Lower leg skin (tissue), 4 donors: ENCODE results near the gene LCN2. TPM values are rescaled to one million over a fixed set of nuclear protein-coding genes. Genes with fewer than 3 reads are reported as not detected.
"Not testable (repeated sequence)": the region's sequence is repeated elsewhere in the genome, so short reads cannot be mapped to it uniquely, and the experiment has no call there.

ENCODE experiments used
- DNase-seq, 2 donors: peaks; one replicate each; pipeline ENCODE4 v3.0.0-alpha.2; 2019; ENCODE audit warnings: low spot score in 2 of 2
- H3K4me3 ChIP-seq: fragments of 200-600 bp; sonication (generic); 2 replicates; pipeline ENCODE4 v1.5.1; 2017; ENCODE audit warnings: mild to moderate bottlenecking, low read depth; ENCODE audit not compliant: poor library complexity, severe bottlenecking
- POLR2A ChIP-seq, 2 donors: fragments of 450-650 bp; IDR thresholded peaks; one replicate each; pipeline ENCODE4 v1.6.1; 2016 to 2017; ENCODE audit warnings: antibody characterized with exemption in 2 of 2, mild to moderate bottlenecking in 1 of 2, moderate library complexity in 1 of 2
- WGBS, 2 donors: methylation state at CpG; one replicate each; pipeline ENCODE4 v1.1.5; 2018; 5-methylcytosine and 5-hydroxymethylcytosine counted together
- intact Hi-C: fragments of 100-400 bp; cut with DNase I; formaldehyde crosslinking; loops from one replicate; pipeline ENCODE4 v1.15.0; 2023; ENCODE audit warnings: low total_unique reads
- total RNA-seq, 4 donors: library from RNA; depleted of rRNA; stranded (reverse); fragments of >200 nt; gene quantifications; one replicate each; pipeline ENCODE4 v1.1.0, GENCODE V29; 2016
- TF ChIP-seq, protein P1 (sequence below), 3 donors: fragments of 450-650 bp; IDR thresholded peaks; one replicate each; pipeline ENCODE4 v1.5.1; 2016; ENCODE audit warnings: antibody characterized with exemption in 3 of 3, mild to moderate bottlenecking in 3 of 3, moderate library complexity in 2 of 3

LCN2 gene
- total RNA-seq, 4 donors from 2014 or later: 3.7 to 33.8 (median 19.1) TPM

DNA sequence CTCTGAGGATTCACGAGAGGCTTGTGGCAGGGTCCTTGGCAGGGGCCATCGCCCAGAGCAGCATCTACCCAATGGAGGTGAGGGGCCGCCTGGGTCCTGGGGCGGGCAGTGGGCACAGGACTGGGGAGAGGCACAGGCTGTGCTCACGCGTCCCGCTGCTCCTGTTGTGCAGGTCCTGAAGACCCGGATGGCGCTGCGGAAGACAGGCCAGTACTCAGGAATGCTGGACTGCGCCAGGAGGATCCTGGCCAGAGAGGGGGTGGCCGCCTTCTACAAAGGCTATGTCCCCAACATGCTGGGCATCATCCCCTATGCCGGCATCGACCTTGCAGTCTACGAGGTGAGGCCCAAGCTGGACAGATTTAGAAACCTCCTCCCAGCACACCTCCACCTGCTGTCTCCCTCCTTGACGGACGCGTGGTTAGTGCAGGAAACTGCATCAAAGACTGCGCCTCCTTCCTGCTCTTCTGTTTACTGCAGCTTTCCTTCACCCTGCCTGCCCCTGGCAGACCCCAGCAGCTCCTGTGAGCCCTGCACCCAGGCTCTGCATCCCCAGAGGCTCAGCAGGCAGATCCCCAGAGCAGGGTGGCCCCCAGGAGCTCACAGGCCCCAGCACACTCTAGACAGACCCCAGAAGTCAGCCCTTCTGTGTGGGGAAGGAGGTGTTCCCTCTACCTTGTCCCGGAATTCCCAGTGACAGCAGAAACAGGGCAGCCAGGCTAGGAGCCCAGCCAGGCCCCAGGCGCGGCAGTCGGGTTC, 42.9 kb upstream of the LCN2 start:
- DNase-seq: no peak
- TF ChIP-seq, protein P1, sequence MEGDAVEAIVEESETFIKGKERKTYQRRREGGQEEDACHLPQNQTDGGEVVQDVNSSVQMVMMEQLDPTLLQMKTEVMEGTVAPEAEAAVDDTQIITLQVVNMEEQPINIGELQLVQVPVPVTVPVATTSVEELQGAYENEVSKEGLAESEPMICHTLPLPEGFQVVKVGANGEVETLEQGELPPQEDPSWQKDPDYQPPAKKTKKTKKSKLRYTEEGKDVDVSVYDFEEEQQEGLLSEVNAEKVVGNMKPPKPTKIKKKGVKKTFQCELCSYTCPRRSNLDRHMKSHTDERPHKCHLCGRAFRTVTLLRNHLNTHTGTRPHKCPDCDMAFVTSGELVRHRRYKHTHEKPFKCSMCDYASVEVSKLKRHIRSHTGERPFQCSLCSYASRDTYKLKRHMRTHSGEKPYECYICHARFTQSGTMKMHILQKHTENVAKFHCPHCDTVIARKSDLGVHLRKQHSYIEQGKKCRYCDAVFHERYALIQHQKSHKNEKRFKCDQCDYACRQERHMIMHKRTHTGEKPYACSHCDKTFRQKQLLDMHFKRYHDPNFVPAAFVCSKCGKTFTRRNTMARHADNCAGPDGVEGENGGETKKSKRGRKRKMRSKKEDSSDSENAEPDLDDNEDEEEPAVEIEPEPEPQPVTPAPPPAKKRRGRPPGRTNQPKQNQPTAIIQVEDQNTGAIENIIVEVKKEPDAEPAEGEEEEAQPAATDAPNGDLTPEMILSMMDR (IDR thresholded peaks at IDR 0.05): no peak
- TF ChIP-seq POLR2A (IDR thresholded peaks at IDR 0.05): no peak
- no peak overlapping the region for H3K4me3 ChIP-seq
- WGBS, 2 donors: 93% methylated on average over 23 of the region's 23 CpGs
- intact Hi-C loops: no loop called here

DNA sequence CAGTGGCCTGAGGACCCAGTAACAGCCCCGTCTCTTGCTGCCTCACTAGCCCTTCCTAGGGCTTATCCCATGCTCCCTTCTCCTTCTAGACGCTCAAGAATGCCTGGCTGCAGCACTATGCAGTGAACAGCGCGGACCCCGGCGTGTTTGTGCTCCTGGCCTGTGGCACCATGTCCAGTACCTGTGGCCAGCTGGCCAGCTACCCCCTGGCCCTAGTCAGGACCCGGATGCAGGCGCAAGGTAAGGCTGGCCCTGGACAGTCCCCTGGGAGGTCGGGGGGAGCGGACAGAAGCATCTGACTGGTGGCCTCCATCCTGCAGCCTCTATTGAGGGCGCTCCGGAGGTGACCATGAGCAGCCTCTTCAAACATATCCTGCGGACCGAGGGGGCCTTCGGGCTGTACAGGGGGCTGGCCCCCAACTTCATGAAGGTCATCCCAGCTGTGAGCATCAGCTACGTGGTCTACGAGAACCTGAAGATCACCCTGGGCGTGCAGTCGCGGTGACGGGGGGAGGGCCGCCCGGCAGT, 42.2 kb upstream of the LCN2 start:
- intact Hi-C loops: no loop called here
- no peak for DNase-seq
- H3K4me3 ChIP-seq: no peak overlapping the region
- 95% methylated on average over 18 to 23 of the region's 23 CpGs for WGBS, 2 donors
- TF ChIP-seq, protein P1 (IDR thresholded peaks at IDR 0.05): no peak
- TF ChIP-seq POLR2A (IDR thresholded peaks at IDR 0.05): no peak

DNA sequence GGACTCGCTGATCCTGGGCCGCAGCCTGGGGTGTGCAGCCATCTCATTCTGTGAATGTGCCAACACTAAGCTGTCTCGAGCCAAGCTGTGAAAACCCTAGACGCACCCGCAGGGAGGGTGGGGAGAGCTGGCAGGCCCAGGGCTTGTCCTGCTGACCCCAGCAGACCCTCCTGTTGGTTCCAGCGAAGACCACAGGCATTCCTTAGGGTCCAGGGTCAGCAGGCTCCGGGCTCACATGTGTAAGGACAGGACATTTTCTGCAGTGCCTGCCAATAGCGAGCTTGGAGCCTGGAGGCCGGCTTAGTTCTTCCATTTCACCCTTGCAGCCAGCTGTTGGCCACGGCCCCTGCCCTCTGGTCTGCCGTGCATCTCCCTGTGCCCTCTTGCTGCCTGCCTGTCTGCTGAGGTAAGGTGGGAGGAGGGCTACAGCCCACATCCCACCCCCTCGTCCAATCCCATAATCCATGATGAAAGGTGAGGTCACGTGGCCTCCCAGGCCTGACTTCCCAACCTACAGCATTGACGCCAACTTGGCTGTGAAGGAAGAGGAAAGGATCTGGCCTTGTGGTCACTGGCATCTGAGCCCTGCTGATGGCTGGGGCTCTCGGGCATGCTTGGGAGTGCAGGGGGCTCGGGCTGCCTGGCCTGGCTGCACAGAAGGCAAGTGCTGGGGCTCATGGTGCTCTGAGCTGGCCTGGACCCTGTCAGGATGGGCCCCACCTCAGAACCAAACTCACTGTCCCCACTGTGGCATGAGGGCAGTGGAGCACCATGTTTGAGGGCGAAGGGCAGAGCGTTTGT, 41.6 kb upstream of the LCN2 start:
- WGBS, 2 donors: 86% methylated on average over 18 of the region's 18 CpGs
- intact Hi-C loops: no loop called here
- no peak for DNase-seq
- TF ChIP-seq POLR2A (IDR thresholded peaks at IDR 0.05): no peak
- TF ChIP-seq, protein P1 (IDR thresholded peaks at IDR 0.05): no peak
- H3K4me3 ChIP-seq: no peak overlapping the region

DNA sequence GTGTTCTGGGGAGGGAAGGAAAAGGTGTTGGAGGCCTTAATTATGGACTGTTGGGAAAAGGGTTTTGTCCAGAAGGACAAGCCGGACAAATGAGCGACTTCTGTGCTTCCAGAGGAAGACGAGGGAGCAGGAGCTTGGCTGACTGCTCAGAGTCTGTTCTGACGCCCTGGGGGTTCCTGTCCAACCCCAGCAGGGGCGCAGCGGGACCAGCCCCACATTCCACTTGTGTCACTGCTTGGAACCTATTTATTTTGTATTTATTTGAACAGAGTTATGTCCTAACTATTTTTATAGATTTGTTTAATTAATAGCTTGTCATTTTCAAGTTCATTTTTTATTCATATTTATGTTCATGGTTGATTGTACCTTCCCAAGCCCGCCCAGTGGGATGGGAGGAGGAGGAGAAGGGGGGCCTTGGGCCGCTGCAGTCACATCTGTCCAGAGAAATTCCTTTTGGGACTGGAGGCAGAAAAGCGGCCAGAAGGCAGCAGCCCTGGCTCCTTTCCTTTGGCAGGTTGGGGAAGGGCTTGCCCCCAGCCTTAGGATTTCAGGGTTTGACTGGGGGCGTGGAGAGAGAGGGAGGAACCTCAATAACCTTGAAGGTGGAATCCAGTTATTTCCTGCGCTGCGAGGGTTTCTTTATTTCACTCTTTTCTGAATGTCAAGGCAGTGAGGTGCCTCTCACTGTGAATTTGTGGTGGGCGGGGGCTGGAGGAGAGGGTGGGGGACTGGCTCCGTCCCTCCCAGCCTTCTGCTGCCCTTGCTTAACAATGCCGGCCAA, 40.8 kb upstream of the LCN2 start:
- DNase-seq: no peak
- no peak overlapping the region for H3K4me3 ChIP-seq
- 83 to 89% methylated on average over 15 of the region's 15 CpGs for WGBS, 2 donors
- no peak for TF ChIP-seq POLR2A (IDR thresholded peaks at IDR 0.05)
- TF ChIP-seq, protein P1 (IDR thresholded peaks at IDR 0.05): no peak
- intact Hi-C loops: no loop called here

DNA sequence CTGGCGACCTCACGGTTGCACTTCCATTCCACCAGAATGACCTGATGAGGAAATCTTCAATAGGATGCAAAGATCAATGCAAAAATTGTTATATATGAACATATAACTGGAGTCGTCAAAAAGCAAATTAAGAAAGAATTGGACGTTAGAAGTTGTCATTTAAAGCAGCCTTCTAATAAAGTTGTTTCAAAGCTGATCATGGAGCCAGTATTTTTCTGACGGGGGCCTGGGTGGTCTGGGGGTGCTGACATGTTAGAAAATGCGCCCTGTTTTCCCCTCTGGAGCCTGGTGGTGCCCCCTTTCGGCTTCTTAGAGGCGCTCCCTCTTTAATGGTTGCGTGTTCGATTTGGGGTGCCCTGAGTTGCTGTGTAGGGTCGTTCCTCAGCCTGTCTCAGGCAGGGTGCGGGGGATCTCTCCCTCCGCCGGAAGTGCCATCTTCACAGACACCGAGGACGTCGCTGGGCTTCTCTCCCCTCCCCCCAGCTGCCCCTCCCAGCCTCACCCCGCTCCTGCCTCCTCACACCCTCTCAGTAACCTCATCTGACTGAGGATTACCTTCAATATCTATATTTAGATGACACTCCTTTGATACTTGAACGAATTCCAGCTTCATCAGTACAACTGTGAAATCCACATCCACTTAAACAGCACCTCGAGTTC, 40.1 kb upstream of the LCN2 start:
- intact Hi-C loops: no loop called here

DNA sequence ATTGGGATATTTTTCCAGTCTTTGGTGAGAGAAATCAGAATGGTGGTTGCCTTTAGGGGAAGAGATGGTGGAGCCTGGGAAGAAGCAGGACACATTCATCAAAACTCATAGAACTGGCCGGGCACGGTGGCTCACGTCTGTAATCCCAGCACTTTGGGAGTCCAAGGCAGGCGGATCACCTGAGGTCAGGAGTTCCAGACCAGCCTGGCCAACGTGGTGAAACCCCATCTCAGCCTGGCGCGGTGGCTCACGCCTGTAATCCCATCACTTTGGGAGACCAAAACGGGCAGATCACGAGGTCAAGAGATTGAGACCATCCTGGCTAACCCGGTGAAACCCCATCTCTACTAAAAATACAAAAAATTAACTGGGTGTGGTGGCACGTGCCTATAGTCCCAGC, 37.5 kb upstream of the LCN2 start:
- intact Hi-C loops, DNase-seq, H3K4me3 ChIP-seq: not testable (repeated sequence)
- 80 to 83% methylated on average over 12 of the region's 12 CpGs for WGBS, 2 donors

More for the DNA sequence above, 40.1 kb upstream of the LCN2 start:
- DNase-seq: no peak
- no peak for TF ChIP-seq POLR2A (IDR thresholded peaks at IDR 0.05)
- TF ChIP-seq, protein P1 (IDR thresholded peaks at IDR 0.05): no peak
- 61 to 63% methylated on average over 20 of the region's 20 CpGs for WGBS, 2 donors
- H3K4me3 ChIP-seq: no peak overlapping the region
